HG02943 (cell line): ENCODE results near the gene PIK3R3.
"Not testable (repeated sequence)": the region's sequence is repeated elsewhere in the genome, so short reads cannot be mapped to it uniquely, and the experiment has no call there.

Experiments
- ATAC-seq: cut with Tn5 transposase; IDR thresholded peaks from one replicate; pipeline ENCODE4 v1.9.1; 2021; ENCODE audit warnings: mild to moderate bottlenecking, low read depth, moderate library complexity; ENCODE audit not compliant: unreplicated experiment

Gene PIK3R3

GRCh38 chr1:46076343-46076742 lies 56.1 kb downstream of the PIK3R3 start:
- ATAC-seq, result no peak

- ATAC-seq, result no peak
These were observed 59.5 kb downstream of the PIK3R3 start for GRCh38 chr1:46072975-46073374.

DNA sequence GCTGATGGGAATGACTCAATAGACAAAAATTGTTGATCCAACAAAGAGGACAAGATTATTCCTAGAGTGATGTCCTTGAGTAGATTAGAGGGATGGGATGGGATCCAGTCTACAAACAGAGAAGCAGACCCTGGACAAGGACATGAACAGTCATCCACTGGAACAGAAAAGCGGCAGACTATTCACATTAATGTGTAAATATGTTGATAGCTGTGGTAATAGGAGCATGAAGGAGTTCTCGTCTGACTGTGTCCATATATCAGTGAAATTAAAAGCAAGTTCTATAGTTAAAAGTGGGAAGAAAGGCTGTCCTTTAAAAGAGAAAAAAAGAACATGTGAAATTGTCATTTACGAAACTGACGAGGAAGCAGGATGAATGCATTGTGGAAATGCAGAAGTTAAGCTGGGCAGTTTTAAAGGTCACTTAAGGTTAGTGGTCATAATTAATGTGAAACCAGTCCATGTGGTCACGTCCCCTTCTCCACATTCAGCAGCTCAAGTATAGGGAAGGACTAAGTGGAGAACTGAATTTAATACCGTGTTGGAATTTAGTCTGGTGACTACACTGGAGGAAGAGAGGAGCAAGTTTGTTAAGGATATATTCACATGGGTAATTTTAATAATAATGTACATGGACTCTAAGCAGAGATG lies 62.1 kb downstream of the PIK3R3 start:
- ATAC-seq, result no peak

DNA sequence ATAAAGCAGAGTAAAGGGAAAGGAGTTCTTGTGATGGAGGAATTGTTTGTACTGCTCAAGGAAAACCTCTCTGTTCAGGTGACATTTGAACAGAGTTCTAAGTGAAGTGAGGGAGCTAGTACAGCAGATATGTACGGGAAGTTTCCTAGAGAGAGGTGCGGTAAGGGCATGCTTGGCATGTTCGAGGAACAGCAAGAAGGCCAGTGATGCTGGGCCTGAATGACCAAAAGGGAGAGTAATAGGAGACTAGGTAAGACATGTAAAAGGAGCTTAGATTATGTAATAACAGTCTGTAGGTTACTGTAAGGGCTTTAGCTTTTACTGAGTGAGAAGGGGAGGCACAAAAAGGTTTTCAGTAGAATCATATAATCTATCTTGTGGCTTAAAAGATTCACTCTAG lies 63.9 kb downstream of the PIK3R3 start:
- ATAC-seq, result no peak

- ATAC-seq, result no peak
These were observed 64.8 kb downstream of the PIK3R3 start for GRCh38 chr1:46067652-46068051.

- no peak for ATAC-seq
These were observed 67.0 kb downstream of the PIK3R3 start for GRCh38 chr1:46065405-46065804.

DNA sequence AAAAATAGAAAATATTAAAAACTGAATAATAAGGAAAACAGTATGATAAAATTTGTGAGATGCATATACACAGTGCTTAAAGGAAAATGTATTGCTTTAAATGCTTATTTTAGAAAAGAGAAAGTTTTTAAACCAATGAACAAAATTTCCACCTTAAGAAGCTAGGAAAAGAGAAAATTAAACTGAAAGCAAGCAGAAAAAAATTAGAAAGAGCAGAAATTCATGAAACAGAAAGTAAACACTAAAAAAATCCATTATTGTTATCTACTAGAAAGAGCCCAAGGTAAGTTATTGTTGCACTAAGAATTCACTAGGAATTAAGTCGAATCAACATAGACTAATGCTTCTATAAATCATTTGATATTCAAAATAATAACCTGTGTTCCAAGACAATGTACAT lies 67.7 kb downstream of the PIK3R3 start:
- ATAC-seq, result no peak

- peak; percentile 77 for ATAC-seq
These were observed 69.6 kb downstream of the PIK3R3 start for GRCh38 chr1:46062651-46063319.

- no peak for ATAC-seq
These were observed 71.3 kb downstream of the PIK3R3 start for GRCh38 chr1:46061146-46061545.

- no peak for ATAC-seq
These were observed 73.5 kb downstream of the PIK3R3 start for GRCh38 chr1:46058936-46059335.

- ATAC-seq, result no peak
These were observed 74.6 kb downstream of the PIK3R3 start for GRCh38 chr1:46057781-46058180.

DNA sequence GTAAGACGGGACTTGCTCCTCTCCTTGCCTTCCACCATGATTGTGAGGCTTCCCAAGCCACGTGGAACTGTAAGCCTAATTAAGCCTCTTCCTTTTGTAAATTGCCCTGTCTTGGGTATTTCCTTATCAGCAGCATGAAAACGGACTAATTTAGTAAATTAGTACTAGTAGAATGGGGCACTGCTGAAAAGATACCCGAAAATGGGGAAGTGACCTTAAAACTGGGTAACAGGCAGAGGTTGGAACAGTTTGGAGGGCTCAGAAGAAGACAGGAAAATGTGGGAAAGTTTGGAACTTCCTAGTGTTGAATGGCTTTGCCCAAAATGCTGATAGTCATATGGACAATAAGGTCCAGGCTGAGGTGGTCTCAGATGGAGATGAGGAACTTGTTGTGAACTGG lies 75.2 kb downstream of the PIK3R3 start:
- not testable (repeated sequence) for ATAC-seq

DNA sequence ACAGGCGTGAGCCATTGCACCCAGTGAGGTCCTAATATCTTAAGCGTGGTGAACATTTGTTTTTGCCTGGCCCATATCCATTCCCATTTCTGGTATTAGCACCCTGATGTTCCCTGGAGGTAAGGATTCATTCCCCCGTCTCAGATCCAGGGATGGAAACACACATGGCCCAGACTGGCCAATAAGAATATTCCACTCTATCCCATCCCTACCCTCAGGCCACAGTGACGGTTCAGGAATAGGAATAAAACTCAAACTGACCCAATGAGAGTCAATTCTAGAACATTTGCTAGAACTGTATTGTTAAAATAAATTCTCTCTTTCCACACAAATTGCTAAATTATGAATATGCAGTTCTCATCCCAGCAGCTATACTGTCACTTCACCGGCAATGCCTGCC lies 76.1 kb downstream of the PIK3R3 start:
- ATAC-seq, result no peak

GRCh38 chr1:46053734-46054133 lies 78.7 kb downstream of the PIK3R3 start:
- no peak for ATAC-seq

DNA sequence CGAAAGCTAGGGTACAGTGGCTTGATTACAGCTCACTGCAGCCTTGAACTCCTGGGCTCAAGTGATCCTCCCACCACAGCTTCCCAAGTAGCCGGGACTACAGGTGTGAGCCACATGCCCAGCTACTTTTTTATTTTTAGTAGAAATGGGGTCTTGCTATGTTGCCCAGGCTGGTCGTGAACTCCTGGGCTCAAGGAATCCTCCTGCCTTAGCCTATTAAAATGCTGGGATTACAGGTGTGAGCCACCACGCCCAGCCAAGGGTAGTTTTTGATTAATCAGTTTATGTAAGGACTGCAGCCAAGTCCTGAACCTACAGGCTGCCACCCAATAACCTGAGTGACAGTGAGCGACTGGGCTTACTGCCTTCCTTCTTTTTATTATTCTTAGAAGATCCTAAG lies 88.3 kb downstream of the PIK3R3 start:
- ATAC-seq, result no peak

DNA sequence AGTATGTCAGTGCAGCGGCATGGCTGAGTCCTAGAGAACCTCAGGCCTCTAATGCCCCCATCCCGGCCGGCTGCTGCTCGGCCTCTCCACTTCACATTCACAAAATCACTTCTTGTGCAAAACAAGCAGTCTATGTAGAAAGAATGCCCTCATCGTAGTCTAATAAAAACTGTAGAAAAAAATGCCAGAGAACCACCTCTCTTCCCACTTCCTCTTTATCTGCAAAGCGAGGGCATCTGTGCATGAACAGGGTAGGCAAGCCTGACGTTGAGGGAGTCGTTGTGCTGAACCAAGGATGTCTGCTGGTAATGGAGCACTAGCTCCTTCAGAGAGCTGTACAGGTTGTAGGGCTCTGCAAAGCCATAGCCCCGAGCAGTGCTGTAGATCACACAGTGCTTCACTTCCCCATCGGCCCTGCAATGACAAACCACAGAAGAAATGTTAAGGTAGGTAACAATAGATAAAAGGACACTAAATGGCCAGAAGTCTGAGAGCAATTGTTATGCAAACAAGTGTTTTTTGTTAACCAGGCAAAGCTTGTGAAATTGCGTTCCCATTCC lies 88.9 kb downstream of the PIK3R3 start:
- ATAC-seq, result peak; percentile 82

DNA sequence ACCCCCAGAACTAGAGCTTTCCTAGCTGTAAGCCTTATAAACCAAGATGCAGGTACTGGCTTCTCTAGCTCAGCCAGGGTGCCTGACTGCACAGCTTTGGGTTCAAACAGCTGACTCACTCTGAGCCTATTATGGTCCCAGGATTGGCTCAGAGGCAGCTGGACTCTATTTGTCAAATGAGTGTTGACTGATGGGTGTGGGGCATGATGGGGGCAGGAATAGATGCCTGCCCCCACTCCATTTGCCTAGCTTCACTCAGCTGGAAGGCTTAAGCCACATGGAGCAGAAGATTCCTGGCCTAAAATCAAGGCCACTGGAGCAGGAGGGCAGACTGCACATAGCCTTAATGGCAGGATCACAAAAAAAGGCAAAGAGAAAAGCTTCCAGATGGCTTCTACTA lies 90.5 kb downstream of the PIK3R3 start:
- no peak for ATAC-seq

DNA sequence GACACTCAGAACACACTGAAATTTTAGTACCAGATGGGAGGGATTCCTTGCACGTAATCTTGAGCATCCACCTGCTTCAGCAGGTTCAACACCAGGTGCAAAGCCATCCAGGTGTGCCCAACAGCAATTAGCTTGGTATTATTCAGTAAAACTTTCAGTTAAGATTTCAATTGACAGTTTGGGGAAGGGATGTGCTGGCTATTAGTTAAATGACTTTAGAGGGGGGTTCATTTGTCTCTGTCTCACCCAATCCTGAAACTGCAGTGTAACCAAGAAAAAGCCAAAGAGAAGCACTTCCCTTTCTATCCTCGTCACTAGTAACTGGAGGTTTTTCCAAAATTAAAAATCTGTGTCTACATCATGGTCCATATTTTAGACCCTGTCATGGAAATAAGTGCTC lies 90.9 kb downstream of the PIK3R3 start:
- no peak for ATAC-seq

- ATAC-seq, result no peak
These were observed 92.8 kb downstream of the PIK3R3 start for GRCh38 chr1:46039571-46040052.

GRCh38 chr1:46036894-46037839 lies 95.3 kb downstream of the PIK3R3 start:
- ATAC-seq, result no peak
